Cerebellar cortex (tissue), 1 donor: ENCODE data around the gene VWA3B.

Source experiments
- DNase-seq: peaks from one replicate; pipeline ENCODE4 v3.0.0-alpha.2; 2015; ENCODE audit warnings: low spot score

VWA3B gene

DNA sequence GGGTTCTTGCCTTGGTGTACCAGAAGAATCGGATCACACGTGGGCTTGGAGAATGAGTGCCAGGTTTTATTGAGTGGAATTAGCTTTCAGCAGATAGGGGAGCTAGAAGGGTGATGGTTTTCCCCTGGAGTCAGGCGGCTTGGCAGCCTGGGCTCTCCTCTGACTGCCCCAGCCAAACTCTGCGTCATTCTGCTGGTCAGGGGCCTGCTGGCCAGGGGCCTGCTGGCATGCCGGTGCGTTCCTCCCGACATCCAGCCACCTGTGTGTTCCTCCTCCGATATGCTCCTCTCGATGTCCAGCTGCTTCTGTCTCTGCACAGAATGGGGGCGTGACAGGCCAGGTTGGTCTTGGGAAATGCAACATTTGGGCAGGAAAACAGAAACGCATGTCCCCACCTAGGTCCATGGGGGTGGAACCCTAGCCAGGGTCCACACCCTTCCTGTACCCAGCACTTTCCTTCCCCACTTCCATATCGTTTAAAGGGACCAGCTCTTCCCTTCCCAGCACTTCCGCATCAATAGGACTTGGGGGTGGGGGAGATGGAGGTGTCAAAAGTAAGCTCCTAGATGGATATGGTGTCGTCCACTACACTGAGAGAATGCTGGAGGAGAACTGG, 85.3 kb downstream of the VWA3B start:
- peak; percentile 77 for DNase-seq

DNA sequence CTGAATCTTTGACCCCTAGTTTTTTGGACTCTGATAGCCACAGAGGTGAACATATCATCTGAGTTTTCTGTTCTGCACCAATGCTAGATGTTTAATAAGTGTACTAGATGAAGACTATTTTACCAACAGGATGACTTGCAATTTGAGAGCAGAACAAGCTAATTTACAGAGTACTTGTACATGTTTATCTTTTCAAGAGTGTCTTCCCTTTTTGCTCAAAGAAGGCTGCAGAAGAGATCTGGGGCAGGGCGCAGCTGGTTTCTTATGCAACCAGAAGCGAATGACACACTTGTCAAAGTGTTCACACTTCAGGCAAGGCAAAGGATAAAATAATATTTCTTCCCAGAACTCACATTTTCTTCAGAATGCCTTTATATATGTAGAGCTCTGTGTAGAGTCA, 86.0 kb downstream of the VWA3B start:
- no peak for DNase-seq

DNA sequence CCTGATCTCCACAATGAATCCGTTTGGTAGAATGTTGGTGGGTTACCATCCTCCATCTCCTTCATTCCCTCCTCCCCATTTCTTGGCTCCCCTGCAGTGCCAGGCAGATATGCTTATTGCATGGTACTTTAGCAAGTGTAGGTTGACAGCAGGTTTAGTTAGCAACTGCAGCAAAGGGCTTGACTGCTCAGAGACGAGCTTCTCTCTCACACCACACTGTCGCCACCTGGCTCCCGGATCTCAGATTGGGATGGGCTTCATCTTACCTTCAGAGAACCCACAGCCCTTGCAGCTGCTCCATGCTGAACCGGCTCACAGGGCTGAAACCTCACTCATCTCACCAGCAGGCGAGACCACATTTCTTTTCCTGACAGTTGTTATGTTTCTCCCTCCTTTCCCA, 88.8 kb downstream of the VWA3B start:
- peak; percentile 10 for DNase-seq

DNA sequence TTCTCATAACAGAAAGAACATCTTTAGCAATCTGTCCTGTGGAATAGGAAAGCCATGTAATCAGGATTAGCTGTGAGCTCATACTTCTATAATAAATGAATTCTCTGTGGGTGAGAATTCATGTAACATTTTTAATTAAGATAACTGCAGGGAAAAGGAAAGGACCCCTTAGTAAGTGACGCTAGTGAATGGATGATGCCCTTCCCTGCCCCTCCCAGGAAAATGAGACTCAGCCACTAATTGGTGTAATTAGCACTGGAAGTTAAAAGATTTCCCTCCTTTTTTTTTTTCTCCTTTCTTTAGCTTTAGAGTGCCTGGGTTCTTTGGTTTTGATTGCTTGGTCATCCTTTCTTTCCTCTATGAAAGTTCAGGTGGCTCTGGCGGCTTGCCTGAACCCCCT, 90.3 kb downstream of the VWA3B start:
- no peak for DNase-seq

DNA sequence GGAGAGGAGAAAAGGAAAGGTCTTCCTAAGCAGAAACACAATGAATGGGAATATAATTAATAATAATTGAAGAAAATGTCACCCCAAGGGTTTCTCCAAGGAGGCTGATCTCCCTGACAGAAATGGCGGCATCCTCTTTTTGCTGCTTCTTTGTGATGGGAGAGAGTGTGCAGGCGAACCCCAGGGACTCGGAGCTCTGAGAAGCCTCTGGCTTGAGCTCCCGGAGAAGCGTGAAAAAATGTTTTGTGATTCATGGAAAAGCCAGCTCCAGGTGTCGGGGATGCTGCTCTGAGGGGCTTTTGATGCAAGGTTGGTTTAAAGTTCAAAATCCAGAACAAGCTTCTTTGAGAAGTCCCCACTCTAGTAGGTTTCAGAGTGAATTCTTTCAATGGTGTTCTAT, 91.0 kb downstream of the VWA3B start:
- no peak for DNase-seq

DNA sequence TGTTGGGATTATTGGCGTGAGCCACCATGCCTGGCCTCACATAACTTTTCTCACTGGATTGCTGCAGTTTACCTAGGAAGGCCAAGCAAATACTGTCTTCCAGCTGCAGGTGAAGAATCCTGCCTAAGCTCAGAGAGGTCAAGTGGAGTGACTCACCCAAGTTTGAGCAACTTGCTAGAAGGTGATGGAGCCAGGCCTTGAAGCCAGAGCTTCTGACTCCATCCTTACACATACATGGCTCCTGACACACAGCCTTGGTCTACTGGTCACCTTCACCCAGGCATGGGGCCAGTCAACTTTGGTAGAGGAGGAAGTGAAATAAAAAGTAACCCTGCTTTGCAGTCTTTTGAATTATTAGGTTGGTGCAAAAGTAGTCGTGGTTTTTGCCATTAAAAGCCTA, 93.5 kb downstream of the VWA3B start:
- DNase-seq: no peak

DNA sequence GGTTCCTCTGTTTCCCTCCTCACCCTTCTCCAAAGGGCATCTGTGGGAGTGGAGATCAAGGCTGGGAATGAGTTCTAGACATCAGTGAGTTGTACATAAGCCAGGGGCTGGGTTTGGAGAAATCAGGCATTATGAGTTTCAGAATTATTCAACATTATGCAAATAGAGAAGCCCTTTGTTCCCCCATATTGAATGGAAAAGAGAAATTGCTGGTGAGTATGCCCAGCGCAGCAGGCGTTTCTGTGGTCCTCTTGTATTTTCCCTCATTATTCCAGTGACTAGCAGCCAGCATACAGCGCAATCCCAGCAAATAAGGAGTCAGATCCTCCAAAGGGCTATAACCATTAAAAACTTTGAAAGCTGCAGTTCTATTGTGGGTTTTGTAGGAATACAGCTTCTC, 94.4 kb downstream of the VWA3B start:
- DNase-seq: no peak

DNA sequence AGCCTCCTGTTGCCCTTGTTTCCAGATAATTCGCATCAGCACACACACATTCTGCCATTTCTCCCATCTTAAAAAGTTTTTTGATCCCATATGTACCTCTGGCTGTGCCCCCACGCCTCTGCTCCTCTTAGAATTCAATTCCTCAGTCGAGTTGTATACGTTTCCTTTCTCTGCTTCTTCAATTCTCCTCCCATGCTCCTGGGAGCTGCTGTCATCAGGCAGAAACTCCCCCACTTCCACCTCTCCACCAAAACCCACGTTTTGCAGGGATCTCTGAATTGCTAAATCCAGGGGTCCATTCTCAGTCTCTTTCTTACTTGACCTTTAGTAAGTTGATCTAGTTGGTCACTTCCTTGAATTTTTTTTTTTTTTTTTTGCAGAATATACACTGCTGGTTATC, 98.8 kb downstream of the VWA3B start:
- no peak for DNase-seq

DNA sequence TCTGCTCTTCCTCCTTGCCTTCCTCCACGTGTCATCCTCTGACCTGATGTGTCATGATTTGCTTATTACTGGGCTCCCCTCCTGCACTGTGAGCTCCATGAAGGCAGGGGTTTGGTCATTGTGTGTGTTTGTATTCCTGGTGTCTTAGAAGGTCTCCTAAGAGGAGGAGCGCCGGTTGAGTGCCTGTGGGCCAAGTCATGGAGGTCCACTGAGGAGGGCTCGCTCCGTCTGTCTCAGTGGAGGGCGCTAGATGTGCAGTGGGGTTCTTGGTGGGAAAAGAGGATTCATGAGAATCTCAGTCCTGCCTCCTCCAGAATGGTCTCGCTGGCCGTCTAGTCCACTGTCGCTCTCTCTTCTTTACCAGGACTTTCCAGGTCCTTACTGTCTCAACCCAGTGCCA, 100.2 kb downstream of the VWA3B start:
- DNase-seq: no peak

DNA sequence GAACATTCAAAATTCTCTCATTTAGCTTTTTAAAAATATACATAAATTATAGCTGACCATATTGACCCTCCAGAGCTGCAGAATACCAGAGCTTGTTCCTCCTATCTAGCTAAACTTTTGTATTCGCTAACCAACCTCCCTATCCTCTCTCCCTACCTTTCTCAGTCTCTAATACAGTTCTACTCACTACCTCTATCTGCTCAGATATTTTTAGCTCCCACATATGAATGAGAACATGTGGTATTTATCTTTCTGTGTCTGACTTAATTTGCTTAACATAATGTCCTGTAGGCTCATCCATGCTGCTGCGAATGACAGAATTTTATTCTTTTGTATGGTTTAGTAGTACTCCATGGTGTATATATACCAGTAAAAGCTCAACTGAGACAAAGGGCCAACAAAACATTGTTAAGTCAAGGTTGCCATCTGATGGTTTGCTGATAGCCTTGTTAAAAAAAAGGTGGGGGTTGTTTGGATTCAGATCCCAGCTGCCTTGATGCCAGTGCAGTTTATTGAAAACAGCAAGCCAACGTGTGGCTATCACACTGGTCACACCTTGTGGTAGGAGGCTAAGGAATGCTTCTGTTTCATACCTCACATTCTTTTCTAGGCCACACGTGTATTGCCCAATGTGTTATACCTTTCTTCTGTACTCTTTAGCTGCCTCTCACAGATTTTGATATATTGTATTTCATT, 101.5 kb downstream of the VWA3B start:
- no peak for DNase-seq

DNA sequence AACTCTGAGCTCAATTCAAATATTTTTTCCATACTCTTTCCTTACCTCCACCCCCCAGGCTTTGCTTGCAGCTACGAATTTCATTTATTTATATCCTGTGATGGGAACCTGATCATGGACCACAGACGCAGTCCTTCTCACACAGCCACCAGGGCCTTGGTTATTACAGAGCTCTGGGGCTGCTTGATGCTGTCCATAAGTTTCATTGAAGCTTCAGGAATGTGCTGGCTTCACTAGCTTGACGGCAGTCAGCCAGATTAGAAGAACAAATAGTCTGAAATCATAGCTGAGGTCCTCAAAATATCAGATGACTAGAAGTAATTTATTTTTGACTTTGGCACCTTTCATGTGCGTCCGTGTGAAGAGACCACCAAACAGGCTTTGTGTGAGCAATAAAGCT, 104.9 kb downstream of the VWA3B start:
- DNase-seq: no peak

DNA sequence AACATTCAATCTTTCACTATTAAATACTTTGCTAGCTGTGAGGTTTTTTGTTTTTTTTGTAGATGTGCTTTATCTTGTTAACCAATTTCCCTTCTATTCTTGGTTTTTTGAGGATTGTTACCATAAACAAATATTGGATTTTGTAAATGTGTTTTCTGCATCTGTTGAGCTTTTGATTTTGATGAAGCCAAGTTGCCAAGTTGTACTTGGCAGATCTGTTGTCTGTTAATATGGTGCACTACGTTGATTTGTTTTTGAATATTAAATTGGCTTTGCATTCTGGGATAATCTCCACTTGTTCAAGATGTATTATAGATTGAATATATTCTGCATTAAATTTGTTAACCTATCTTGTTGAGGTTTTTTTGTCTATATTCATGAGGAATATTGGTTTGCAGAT, 114.6 kb downstream of the VWA3B start:
- no peak for DNase-seq

DNA sequence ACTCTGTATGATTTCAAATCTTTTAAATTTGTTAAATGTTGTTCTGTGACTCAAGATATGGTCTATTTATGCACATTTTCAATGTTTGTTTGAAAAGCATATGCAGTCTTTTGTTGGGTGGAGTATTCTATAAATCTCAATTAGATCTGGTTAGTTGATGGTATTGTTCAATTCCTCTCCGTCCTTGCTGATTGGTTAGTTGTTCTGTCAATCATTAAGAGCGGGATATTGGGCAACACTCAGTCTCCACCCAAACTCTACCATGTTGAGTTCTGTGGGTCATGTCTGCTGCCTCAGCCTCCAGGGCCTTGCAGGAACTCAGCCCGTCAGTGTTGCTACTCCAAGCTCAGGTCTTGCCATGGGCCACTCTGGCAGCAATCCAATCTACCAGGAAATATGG, 118.9 kb downstream of the VWA3B start:
- no peak for DNase-seq

DNA sequence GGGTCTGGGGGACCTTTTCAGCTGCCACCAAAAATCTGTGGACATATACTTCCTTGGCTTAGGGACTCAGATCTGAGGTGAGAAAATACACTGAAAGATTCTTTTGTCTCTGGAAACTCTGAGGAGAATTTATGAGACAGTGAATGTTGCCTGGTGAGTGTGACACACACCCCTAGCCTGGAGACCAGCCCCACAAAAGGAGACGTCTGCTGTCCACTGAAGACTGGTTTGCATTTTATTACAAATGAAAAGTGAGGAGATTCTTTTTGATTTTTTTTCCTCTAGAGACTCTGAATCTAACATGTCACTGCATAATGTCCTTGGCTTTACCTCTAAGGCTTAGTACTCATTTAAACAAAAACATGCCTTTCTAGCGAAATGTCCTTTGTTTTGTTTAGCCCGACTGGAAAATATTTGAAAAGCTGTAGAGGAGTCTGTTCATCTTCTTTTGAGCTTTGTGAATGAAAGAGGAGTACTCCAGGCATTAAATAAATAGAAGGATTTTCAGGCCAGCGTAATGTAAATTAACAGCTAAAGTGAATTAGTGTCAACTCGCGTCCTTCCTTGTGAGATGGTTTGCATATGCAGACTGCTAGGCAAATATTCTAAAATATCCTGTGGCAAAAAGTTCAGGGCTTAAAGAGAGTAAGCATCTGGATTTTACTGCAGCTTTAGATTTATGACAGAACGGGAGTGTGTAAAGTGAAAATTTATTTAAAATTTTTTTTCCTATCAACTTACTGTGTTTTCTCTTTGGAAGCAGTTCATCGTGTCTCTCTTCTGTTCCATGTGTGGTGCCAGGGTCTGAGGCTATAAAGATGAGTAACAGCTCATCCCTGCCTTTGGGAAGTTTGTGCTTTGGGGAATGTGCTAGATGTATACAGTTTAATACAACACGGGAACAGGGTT, 125.4 kb downstream of the VWA3B start:
- no peak for DNase-seq

DNA sequence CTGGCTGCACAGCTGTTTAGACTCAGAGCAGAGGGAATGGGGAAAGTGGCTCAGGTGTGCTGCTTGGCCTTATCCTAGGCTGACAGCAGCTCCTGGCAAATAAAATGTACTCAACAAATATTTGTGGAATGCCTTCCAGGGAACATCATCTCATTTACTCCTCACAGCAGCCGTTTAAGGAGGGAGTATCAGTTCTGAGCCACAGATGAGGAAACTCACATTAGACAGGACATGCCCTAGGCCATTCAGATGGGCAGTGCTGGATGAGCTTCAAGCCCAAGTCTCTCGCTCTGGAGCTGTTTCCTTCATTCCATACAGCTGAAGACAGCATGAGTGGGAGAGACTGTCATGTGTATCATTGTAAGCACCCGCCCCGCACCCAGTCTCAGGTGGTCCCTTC, 129.6 kb downstream of the VWA3B start:
- no peak for DNase-seq

DNA sequence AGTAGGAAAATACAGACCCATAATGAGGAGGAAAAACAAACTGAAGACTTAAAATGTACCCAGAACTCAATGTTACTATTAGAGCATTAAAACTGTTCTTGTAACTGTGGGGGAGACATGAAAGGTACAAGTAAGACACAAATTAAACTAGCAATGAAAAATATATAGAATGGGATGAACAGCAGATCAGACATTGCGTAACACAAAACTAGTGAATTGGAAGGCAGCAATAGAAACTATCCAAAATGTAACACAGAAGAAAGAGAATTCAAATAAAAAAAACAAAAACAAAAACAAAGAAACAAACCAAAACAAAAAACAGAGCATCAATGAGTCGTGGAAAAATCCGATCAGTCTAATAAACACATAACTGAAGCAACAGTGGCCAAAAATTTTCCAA, 132.2 kb downstream of the VWA3B start:
- DNase-seq: no peak

DNA sequence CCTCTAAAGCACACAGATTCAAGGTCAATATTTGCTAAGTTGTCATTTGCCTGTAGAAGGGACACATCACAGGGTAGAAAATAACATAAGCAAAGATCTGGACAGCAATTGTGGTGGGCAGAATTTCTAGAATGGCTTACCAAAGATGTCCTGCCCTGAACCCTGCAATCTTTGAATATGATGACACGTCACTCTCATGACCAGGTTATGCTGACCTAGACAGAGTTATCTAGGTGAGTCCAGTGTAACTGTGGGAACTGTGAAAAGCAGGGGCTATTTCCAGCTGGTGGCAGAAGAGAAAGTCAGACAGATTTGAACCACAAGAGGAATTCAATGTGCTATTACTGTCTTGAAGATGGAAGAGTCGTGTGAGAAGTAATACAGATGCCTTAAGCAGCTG, 147.0 kb downstream of the VWA3B start:
- DNase-seq: no peak

DNA sequence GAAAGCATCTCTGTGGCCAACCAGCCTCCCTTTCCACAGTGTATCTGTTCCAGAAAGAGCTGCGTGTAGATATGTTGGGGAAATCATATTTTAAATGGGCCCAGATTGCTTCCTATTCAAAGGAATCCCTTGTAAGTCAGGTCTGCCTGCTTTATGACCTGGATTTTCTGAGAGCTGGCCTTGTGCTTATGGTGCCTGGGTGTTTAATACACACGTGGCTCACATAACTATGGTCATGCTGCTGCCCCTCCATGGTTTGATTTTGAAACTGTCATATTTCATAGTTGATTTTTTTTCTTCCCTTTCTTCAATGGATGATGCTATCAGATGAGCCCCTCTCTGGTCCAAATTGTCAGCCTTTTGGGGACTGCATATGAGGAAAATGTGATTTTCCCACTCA, 147.8 kb downstream of the VWA3B start:
- peak; percentile 37 for DNase-seq

DNA sequence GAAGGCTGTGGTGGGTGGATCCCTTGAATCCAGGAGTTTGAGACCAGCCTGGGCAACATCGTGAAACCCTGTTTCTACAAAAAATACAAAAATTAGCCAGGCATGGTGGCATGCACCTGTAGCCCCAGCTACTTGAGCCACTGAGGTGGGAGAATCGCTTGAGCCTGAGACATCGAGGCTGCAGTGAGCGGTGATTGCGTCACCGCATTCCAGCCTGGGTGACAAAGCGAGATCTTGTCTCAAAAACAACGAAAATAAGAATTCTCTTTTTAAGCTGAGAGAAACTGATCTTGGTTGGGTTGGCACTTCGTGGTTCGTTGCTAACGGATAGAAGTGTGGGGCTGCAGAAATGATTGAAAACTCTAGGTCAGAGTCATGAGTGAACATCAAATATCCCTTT, 150.0 kb downstream of the VWA3B start:
- DNase-seq: no peak

DNA sequence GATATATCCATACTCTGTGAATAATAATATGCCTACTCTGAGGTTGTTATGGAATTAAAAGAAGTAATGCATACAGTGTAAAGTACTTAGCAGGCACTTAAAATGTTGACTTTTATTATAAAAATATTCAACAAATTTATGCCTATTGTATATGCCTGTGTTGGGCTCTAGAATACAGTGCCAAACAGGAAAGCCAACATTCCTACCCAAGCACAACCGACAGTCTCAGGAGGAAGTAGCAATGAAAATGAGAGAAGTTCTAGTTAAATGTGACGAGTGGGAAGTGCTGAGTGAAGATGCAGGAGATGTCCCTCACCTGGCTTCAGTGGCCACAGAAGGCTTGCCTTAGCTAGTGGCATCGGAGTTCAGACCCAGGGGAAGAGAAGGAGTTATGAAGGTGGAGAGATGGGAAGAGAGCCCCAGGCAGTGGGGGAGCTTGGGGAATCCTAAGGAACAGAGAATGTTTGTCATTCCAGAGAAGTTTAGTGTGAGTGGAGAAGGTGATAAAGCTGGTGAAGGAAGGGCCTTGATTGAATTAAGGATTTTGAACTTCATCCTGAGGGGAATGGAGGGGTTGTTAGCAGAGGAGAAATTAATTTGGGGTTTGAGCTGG, 153.9 kb downstream of the VWA3B start:
- no peak for DNase-seq

DNA sequence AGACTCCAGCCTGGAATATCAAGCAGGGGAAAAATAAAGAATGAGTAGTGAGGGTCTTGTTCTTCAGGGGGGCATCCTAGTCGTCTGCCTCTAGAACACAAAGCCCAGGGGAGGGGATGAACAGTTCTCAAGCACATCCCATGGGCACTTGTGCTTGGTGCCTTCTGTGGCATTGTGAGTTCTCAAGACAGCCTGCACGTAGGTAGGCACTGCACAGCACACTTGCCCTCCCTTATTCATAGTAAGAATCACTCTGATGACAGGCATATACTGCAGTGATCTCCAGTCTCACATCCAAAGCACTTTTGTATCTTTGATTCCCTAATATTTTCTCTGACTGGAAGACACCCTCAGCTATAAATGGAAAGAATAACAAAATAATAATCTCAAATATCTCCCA, 154.6 kb downstream of the VWA3B start:
- no peak for DNase-seq

DNA sequence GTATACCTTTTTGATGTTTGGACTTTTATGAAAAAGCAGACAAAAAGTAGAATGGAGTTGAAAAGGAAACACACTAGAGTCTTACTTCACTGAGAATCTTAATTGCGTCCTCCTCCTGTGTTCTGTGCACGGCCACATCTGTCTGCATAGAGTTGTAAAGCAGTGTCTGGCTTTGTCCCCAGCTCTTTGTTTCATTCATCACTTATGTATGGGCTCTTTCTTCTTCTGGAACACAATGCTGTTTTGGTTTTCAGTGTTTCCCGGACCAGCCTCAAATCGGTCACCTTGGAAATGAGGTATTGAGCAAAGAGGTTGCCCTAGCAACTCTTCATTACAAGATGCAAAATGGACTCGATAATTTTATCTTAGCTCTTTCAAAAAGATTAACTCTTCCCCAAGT, 155.0 kb downstream of the VWA3B start:
- no peak for DNase-seq

DNA sequence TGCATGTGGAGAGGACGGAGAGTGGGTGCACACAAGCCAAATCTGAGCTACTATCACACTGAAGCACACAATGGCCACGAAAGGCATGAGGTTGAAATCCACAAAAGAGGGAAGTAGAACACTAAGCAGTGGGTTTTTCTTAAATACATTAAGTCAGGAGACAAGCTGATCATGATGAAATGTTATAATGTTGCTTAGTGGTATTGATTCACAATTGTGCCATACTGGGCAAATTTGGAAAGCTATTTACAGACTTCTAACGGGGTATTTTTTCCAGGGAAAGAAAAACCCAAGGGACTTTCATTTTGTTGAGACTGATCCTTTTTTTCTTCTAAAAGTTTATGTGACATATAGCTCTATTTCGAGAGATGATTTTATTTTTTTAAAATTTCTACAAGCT, 158.5 kb downstream of the VWA3B start:
- no peak for DNase-seq
